NOMO-1 treated with dmso at 0.1 percent for 144 hours (cell line): ENCODE measurements around the gene BGN.

Experiments used
- DNase-seq: peaks from one replicate; lab custom pipeline; 2025; ENCODE audit not compliant: unreplicated experiment; lab: John Stamatoyannopoulos, UW

BGN gene

GRCh38 chrX:153481043-153481442 is 13.7 kb upstream of the BGN start:
- no peak for DNase-seq

- no peak for DNase-seq
These were observed 12.3 kb upstream of the BGN start for GRCh38 chrX:153482376-153483015.

GRCh38 chrX:153485396-153486080 is 9.2 kb upstream of the BGN start:
- no peak for DNase-seq

- DNase-seq: no peak
These were observed 8.6 kb upstream of the BGN start for GRCh38 chrX:153486171-153486570.

GRCh38 chrX:153487590-153488071 is 7.1 kb upstream of the BGN start:
- DNase-seq: no peak

- no peak for DNase-seq
These were observed 6.4 kb upstream of the BGN start for GRCh38 chrX:153488231-153488914.

GRCh38 chrX:153490217-153490930 is 4.4 kb upstream of the BGN start:
- no peak for DNase-seq

GRCh38 chrX:153491351-153491914 is 3.3 kb upstream of the BGN start:
- DNase-seq: no peak

GRCh38 chrX:153491918-153492317 is 2.9 kb upstream of the BGN start:
- DNase-seq: no peak

- DNase-seq: no peak
These were observed 2.2 kb upstream of the BGN start for GRCh38 chrX:153492543-153492942.

GRCh38 chrX:153493085-153493484 is 1.7 kb upstream of the BGN start:
- no peak for DNase-seq

GRCh38 chrX:153494061-153494460 is 719 bp upstream of the BGN start:
- DNase-seq: no peak

- no peak for DNase-seq
These were observed 577 bp downstream of the BGN start for GRCh38 chrX:153495362-153495751.

- DNase-seq: no peak
These were observed 1.3 kb downstream of the BGN start for GRCh38 chrX:153495903-153496589.

- no peak for DNase-seq
These were observed 1.8 kb downstream of the BGN start for GRCh38 chrX:153496590-153496959.

GRCh38 chrX:153498453-153498852 is 3.7 kb downstream of the BGN start:
- no peak for DNase-seq

GRCh38 chrX:153499341-153499740 is 4.6 kb downstream of the BGN start:
- no peak for DNase-seq

- no peak for DNase-seq
These were observed 5.1 kb downstream of the BGN start for GRCh38 chrX:153499876-153500275.

- DNase-seq: no peak
These were observed 6.0 kb downstream of the BGN start for GRCh38 chrX:153500676-153501280.

GRCh38 chrX:153501530-153501929 is 6.8 kb downstream of the BGN start:
- DNase-seq: no peak
